Measurements from ENCODE around the gene VPS8. TPM values are rescaled to one million over a fixed set of nuclear protein-coding genes. Genes with fewer than 3 reads are reported as not detected.

The VPS8 gene
- total and polyA plus RNA-seq, 9 of the 15 experiments (the other 6 are each of a cell fraction or from before 2014, with no cell fraction given), result 7.2 to 41.0 (median 28.3) TPM

DNA sequence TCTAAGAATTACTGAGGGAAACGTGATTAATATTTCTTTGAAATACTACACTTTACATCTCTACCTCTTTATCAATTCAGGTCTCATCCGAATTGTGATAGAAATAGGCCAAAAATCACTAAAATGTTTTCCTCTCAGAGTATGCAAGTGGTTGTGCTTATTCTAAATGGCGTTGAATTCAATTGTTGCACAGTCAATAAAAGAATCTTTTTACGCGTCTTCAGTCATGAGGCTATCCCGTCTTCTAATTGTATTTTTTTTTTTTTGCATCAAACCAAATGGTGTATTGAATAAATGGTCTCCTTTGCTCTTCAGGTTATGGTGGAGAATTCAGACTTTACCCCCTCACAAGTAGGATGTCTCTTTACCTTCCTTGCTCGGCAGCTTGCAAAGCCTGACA is 112.6 kb downstream of the VPS8 start:
- ChIA-PET CTCF (ENCODE audit: low intra/inter-chr PET ratio) (no interaction called here), POLR2A (no interaction called here)
- Histone ChIP-seq H3K9ac (ENCODE audit: insufficient read depth in 1 of 2, low read depth in 2 of 2, low read length in 2 of 2) (no peak overlapping the region), H3K4me1 (replicated peaks in 1 of 2; ENCODE audit: control insufficient read depth in 2 of 2, insufficient read depth in 2 of 2, low read length in 2 of 2) (no peaks in the 10 kb centered on the region), H2AFZ (ENCODE audit: low read depth, low read length) (no peak overlapping the region), H3K27ac (ENCODE audit: extremely low read depth, low read depth, low read length) (no peak overlapping the region), H3K4me2 (ENCODE audit: insufficient read depth, low read length) (no peak overlapping the region), H3K27me3 (ENCODE audit: control insufficient read depth in 2 of 2, insufficient read depth in 2 of 2, low read length in 2 of 2) (no peaks in the 10 kb centered on the region), H3K4me3 (no peak overlapping the region), H3K79me2 (ENCODE audit: control insufficient read depth, insufficient read depth, low read length) (no peaks in the 10 kb centered on the region), H3K9me3 (replicated peaks; ENCODE audit: control insufficient read depth, insufficient read depth, low read depth, low read length) (no peaks in the 10 kb centered on the region), H3K36me3 (ENCODE audit: control insufficient read depth, insufficient read depth, low read length) (peaks cover 19% of the 10 kb centered on the region), H4K20me1 (replicated peaks; ENCODE audit: control insufficient read depth, insufficient read depth, low read length) (no peaks in the 10 kb centered on the region), H3K9me1 (ENCODE audit: control insufficient read depth, insufficient read depth, low read length) (no peaks in the 10 kb centered on the region)
- 91% methylated on average over 7 of the region's 7 CpGs for WGBS (ENCODE audit: insufficient coverage, low coverage, missing lambda C conversion rate)
- DNase-seq (ENCODE audit: extremely low read depth in 1 of 4, low spot score in 3 of 4) (no peak), FAIRE-seq (no peak), ATAC-seq (no peak)
- TF ChIP-seq, protein P1, sequence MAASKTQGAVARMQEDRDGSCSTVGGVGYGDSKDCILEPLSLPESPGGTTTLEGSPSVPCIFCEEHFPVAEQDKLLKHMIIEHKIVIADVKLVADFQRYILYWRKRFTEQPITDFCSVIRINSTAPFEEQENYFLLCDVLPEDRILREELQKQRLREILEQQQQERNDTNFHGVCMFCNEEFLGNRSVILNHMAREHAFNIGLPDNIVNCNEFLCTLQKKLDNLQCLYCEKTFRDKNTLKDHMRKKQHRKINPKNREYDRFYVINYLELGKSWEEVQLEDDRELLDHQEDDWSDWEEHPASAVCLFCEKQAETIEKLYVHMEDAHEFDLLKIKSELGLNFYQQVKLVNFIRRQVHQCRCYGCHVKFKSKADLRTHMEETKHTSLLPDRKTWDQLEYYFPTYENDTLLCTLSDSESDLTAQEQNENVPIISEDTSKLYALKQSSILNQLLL (CRISPR knock-in tag; IDR thresholded peaks at IDR 0.05; ENCODE audit: borderline replicate concordance), result peak; percentile 91; the same call in 1 of the 2 replicates
- no peak for TF ChIP-seq KLF10 (CRISPR knock-in tag; IDR thresholded peaks at IDR 0.05)
- no TSS peak for BruUV-seq (replicated peaks)
- in situ Hi-C loops (cut with MboI) (no loop called here), intact Hi-C loops (cut with micrococcal nuclease) (no loop called here)

DNA sequence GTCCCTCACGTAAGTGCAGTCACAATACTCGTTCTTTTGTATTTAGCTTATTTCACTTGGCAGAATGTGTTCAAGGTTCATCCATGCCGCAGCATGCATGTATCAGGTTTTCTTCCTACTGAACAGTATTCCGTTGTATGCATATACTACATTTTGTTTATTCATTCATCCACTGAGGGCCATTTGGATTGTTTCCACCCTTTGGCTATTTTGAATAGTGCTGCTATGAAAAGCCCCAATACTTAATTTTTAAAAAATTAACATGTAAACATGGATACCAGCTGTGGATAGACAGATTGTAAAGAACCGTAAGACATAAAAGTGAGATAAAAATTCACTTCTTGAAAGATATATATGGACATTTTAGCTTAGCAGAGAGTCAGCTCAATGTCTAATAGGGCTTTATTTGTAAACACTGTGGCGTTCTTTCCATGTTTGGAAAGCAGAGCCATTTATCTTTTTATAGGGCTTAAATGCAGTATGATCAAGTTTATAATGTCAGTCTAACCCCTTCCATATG is 115.9 kb downstream of the VPS8 start:
- H3K79me2 ChIP-seq (ENCODE audit: control insufficient read depth, insufficient read depth, low read length), result no peaks in the 10 kb centered on the region
- no TSS peak for BruUV-seq (replicated peaks)
- no peak overlapping the region for H3K4me2 ChIP-seq (ENCODE audit: insufficient read depth, low read length)
- peaks cover 30% of the 10 kb centered on the region; the same call in 2 of the 3 replicates for H3K36me3 ChIP-seq (ENCODE audit: control insufficient read depth, insufficient read depth, low read length)
- no peaks in the 10 kb centered on the region for H3K9me1 ChIP-seq (ENCODE audit: control insufficient read depth, insufficient read depth, low read length)
- H3K4me3 ChIP-seq, result no peak overlapping the region
- ChIA-PET CTCF (ENCODE audit: low intra/inter-chr PET ratio) (no interaction called here), POLR2A (interaction anchor here (1.0 kb wide), 1 partner anchor 8 kb away, joined by 3 read pairs; no protein-coding TSS in a partner anchor)
- DNase-seq (ENCODE audit: extremely low read depth in 1 of 4, low spot score in 3 of 4), result no peak
- no peaks in the 10 kb centered on the region for H3K4me1 ChIP-seq (replicated peaks in 1 of 2; ENCODE audit: control insufficient read depth in 2 of 2, insufficient read depth in 2 of 2, low read length in 2 of 2)
- 88% methylated on average over 6 of the region's 6 CpGs for WGBS (ENCODE audit: insufficient coverage, low coverage, missing lambda C conversion rate)
- H3K9ac ChIP-seq (ENCODE audit: insufficient read depth in 1 of 2, low read depth in 2 of 2, low read length in 2 of 2), result no peak overlapping the region
- no peaks in the 10 kb centered on the region for H3K27me3 ChIP-seq (ENCODE audit: control insufficient read depth in 2 of 2, insufficient read depth in 2 of 2, low read length in 2 of 2)
- no peaks in the 10 kb centered on the region for H3K9me3 ChIP-seq (replicated peaks; ENCODE audit: control insufficient read depth, insufficient read depth, low read depth, low read length)
- ATAC-seq, result no peak
- no peak overlapping the region for H2AFZ ChIP-seq (ENCODE audit: low read depth, low read length)
- intact Hi-C loops (cut with micrococcal nuclease), result no loop called here
- H4K20me1 ChIP-seq (replicated peaks; ENCODE audit: control insufficient read depth, insufficient read depth, low read length), result no peaks in the 10 kb centered on the region
- in situ Hi-C loops (cut with MboI), result no loop called here
- FAIRE-seq, result no peak
- no peak overlapping the region for H3K27ac ChIP-seq (ENCODE audit: extremely low read depth, low read depth, low read length)
- TF ChIP-seq EP400 (IDR thresholded peaks at IDR 0.05), result no peak
- TF ChIP-seq NFYB (IDR thresholded peaks at IDR 0.05; ENCODE audit: extremely low read depth, insufficient read length), result no peak
- TF ChIP-seq, protein P2, sequence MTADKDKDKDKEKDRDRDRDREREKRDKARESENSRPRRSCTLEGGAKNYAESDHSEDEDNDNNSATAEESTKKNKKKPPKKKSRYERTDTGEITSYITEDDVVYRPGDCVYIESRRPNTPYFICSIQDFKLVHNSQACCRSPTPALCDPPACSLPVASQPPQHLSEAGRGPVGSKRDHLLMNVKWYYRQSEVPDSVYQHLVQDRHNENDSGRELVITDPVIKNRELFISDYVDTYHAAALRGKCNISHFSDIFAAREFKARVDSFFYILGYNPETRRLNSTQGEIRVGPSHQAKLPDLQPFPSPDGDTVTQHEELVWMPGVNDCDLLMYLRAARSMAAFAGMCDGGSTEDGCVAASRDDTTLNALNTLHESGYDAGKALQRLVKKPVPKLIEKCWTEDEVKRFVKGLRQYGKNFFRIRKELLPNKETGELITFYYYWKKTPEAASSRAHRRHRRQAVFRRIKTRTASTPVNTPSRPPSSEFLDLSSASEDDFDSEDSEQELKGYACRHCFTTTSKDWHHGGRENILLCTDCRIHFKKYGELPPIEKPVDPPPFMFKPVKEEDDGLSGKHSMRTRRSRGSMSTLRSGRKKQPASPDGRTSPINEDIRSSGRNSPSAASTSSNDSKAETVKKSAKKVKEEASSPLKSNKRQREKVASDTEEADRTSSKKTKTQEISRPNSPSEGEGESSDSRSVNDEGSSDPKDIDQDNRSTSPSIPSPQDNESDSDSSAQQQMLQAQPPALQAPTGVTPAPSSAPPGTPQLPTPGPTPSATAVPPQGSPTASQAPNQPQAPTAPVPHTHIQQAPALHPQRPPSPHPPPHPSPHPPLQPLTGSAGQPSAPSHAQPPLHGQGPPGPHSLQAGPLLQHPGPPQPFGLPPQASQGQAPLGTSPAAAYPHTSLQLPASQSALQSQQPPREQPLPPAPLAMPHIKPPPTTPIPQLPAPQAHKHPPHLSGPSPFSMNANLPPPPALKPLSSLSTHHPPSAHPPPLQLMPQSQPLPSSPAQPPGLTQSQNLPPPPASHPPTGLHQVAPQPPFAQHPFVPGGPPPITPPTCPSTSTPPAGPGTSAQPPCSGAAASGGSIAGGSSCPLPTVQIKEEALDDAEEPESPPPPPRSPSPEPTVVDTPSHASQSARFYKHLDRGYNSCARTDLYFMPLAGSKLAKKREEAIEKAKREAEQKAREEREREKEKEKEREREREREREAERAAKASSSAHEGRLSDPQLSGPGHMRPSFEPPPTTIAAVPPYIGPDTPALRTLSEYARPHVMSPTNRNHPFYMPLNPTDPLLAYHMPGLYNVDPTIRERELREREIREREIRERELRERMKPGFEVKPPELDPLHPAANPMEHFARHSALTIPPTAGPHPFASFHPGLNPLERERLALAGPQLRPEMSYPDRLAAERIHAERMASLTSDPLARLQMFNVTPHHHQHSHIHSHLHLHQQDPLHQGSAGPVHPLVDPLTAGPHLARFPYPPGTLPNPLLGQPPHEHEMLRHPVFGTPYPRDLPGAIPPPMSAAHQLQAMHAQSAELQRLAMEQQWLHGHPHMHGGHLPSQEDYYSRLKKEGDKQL (CRISPR knock-in tag; IDR thresholded peaks at IDR 0.05; ENCODE audit: borderline replicate concordance), result no peak
- no peak for TF ChIP-seq NCOR1 (IDR thresholded peaks at IDR 0.05)
- no peak for TF ChIP-seq RBM22 (IDR thresholded peaks at IDR 0.05; ENCODE audit: low read depth, low read length, poor library complexity, severe bottlenecking)
- TF ChIP-seq ZBTB17 (CRISPR knock-in tag; IDR thresholded peaks at IDR 0.05), result no peak
- no peak for TF ChIP-seq IFI16 (CRISPR knock-in tag; IDR thresholded peaks at IDR 0.05)
- no peak for TF ChIP-seq RBFOX2 (IDR thresholded peaks at IDR 0.05; ENCODE audit: low read depth, low read length)

Measured in K562 (cell line).